Tibial nerve (tissue), 3 donors: ENCODE measurements around the gene VPS41.

ENCODE experiments used
- POLR2A ChIP-seq, 2 donors: fragments of 450-650 bp; IDR thresholded peaks; one replicate each; pipeline ENCODE4 v1.6.1; 2017; ENCODE audit warnings: antibody characterized with exemption in 2 of 2, mild to moderate bottlenecking in 2 of 2, moderate library complexity in 2 of 2
- TF ChIP-seq, protein P1 (sequence below), 5 experiments: fragments of 200-600 bp in 3 of 5; fragments of 450-650 bp in 2 of 5; sonication (generic) in 3 of 5; IDR thresholded peaks; one replicate each; pipeline ENCODE4 v1.5.1; 2016 to 2019; ENCODE audit warnings: antibody characterized with exemption in 5 of 5, mild to moderate bottlenecking in 3 of 5, moderate library complexity in 2 of 5

DNA sequence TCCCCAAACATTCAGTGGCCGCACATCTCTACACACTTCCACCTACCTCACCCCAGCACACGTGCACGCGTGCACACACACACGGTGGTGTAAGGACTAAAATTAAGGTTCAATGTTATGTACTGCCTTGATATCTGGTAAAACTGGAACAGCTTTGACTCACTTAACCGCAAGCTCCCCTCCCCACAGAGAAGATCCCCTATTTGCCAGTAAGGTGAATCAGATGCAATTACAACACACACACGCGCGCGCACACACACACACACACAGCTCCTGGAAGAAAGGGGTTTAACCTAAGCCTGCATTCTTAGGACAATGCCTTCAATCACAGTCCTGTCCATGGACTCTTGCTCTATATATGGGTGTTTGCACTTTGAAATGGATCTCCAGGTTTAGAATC is 25.5 kb upstream of the VPS41 start:
- TF ChIP-seq, protein P1, sequence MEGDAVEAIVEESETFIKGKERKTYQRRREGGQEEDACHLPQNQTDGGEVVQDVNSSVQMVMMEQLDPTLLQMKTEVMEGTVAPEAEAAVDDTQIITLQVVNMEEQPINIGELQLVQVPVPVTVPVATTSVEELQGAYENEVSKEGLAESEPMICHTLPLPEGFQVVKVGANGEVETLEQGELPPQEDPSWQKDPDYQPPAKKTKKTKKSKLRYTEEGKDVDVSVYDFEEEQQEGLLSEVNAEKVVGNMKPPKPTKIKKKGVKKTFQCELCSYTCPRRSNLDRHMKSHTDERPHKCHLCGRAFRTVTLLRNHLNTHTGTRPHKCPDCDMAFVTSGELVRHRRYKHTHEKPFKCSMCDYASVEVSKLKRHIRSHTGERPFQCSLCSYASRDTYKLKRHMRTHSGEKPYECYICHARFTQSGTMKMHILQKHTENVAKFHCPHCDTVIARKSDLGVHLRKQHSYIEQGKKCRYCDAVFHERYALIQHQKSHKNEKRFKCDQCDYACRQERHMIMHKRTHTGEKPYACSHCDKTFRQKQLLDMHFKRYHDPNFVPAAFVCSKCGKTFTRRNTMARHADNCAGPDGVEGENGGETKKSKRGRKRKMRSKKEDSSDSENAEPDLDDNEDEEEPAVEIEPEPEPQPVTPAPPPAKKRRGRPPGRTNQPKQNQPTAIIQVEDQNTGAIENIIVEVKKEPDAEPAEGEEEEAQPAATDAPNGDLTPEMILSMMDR (IDR thresholded peaks at IDR 0.05) = no peak
- TF ChIP-seq POLR2A (IDR thresholded peaks at IDR 0.05) = no peak
